Endothelial cell of umbilical vein (primary cell): ENCODE measurements around the gene TIMM50. TPM values are rescaled to one million over a fixed set of nuclear protein-coding genes. Genes with fewer than 3 reads are reported as not detected.

Experiments
- BruUV-seq: library from RNA; stranded (reverse); fragments of 400-500 nt; replicated peaks from 2 replicates; lab custom pipeline; 2021; lab: Mats Ljungman, UMichigan
- CTCF ChIA-PET: fragments of 300-600, 350-600 bp; sonication (Branson Sonifier 250); formaldehyde crosslinking; loops from one replicate; lab custom pipeline; 2021; ENCODE audit warnings: antibody characterized with exemption, inconsistent platforms; lab: Charles Lee
- POLR2A ChIA-PET: fragments of 300-600, 350-600 bp; sonication (Branson Sonifier 250); formaldehyde crosslinking; loops from one replicate; lab custom pipeline; 2021; ENCODE audit warnings: antibody characterized with exemption, inconsistent platforms; lab: Charles Lee
- DNase-seq: peaks from one replicate; pipeline ENCODE4 v3.0.0-alpha.2; 2011; ENCODE audit warnings: low read depth, low spot score
- FAIRE-seq: peaks from 2 replicates; lab custom pipeline; 2011; peaks lifted over from hg19 to GRCh38; lab: Jason Lieb, UNC
- H2AFZ ChIP-seq: 2 replicates; pipeline ENCODE4 v1.6.0; 2012; ENCODE audit warnings: low read depth, low read length, control low read depth, inconsistent platforms
- H3K27ac ChIP-seq: 2 replicates; pipeline ENCODE4 v1.5.1; 2011; ENCODE audit warnings: low read depth, mild to moderate bottlenecking, control low read depth, low read length, moderate library complexity; ENCODE audit not compliant: insufficient read depth
- H3K27me3 ChIP-seq, 2 experiments: 2 replicates each; pipeline versions ENCODE4 v1.6.0 to v1.6.1; 2011; ENCODE audit warnings: low read length in 2 of 2, mixed read lengths in 1 of 2; ENCODE audit not compliant: control insufficient read depth in 2 of 2, insufficient read depth in 2 of 2
- H3K36me3 ChIP-seq, 2 experiments: 2 replicates in 1 of 2; 3 replicates in 1 of 2; pipeline ENCODE4 v1.5.1; 2011; ENCODE audit warnings: low read length in 2 of 2, mild to moderate bottlenecking in 1 of 2, moderate library complexity in 1 of 2; ENCODE audit not compliant: control insufficient read depth in 2 of 2, insufficient read depth in 2 of 2; ENCODE audit errors: extremely low read depth in 1 of 2
- H3K4me1 ChIP-seq: 3 replicates; pipeline ENCODE4 v1.5.1; 2011; ENCODE audit warnings: mild to moderate bottlenecking, low read length; ENCODE audit not compliant: control insufficient read depth, insufficient read depth; ENCODE audit errors: extremely low read depth
- H3K4me2 ChIP-seq: 2 replicates; pipeline ENCODE4 v1.6.1; 2011; ENCODE audit warnings: low read length, control low read depth, mixed read lengths; ENCODE audit not compliant: insufficient read depth
- H3K4me3 ChIP-seq, 3 experiments: fragments of 200-600 bp in 1 of 3; sonication (generic), shearing (Covaris generic) in 1 of 3; replicated peaks in 1 of 3; 2 replicates each; pipeline ENCODE4 v1.5.1; 2011 to 2016; ENCODE audit warnings: control low read depth in 3 of 3, low read length in 3 of 3, mild to moderate bottlenecking in 2 of 3, inconsistent platforms in 1 of 3, low read depth in 1 of 3, moderate library complexity in 1 of 3; ENCODE audit not compliant: insufficient read depth in 1 of 3
- H3K79me2 ChIP-seq: 2 replicates; pipeline ENCODE4 v1.6.0; 2012; ENCODE audit warnings: low read length, inconsistent platforms; ENCODE audit not compliant: control insufficient read depth, insufficient read depth
- H3K9ac ChIP-seq: replicated peaks from 2 replicates; pipeline ENCODE3; 2011; ENCODE audit warnings: low read length, control low read depth; ENCODE audit not compliant: insufficient read depth; ENCODE audit errors: extremely low read depth
- H3K9me1 ChIP-seq: replicated peaks from 3 replicates; pipeline ENCODE4 v1.6.0; 2011; ENCODE audit warnings: mild to moderate bottlenecking, low read length; ENCODE audit not compliant: control insufficient read depth, insufficient read depth; ENCODE audit errors: extremely low read depth
- H3K9me3 ChIP-seq: replicated peaks from 2 replicates; pipeline ENCODE4 v1.5.1; 2012; ENCODE audit warnings: low read length, inconsistent platforms; ENCODE audit not compliant: control insufficient read depth, insufficient read depth
- H4K20me1 ChIP-seq: replicated peaks from 2 replicates; pipeline ENCODE3; 2011; ENCODE audit warnings: mild to moderate bottlenecking, low read length; ENCODE audit not compliant: control insufficient read depth, insufficient read depth; ENCODE audit errors: extremely low read depth
- EZH2 ChIP-seq: IDR thresholded peaks from 2 replicates; pipeline ENCODE4 v1.6.1; 2012; ENCODE audit warnings: borderline replicate concordance, low read depth, mild to moderate bottlenecking, moderate library complexity, low read length, inconsistent platforms; ENCODE audit not compliant: severe bottlenecking
- JUN ChIP-seq: IDR thresholded peaks from 2 replicates; pipeline ENCODE4 v1.6.1; 2011; ENCODE audit warnings: borderline replicate concordance, low read depth; ENCODE audit not compliant: insufficient read length, insufficient read depth
- MYC ChIP-seq: IDR thresholded peaks from one replicate; pipeline ENCODE4 v1.6.1; 2011; ENCODE audit warnings: mild to moderate bottlenecking, low read depth, low read length
- POLR2A ChIP-seq: IDR thresholded peaks from 2 replicates; pipeline ENCODE4 v1.6.1; 2012; ENCODE audit warnings: low read depth, mild to moderate bottlenecking, control low read depth, low read length
- POLR2AphosphoS5 ChIP-seq: IDR thresholded peaks from 2 replicates; pipeline ENCODE4 v1.6.1; 2012; ENCODE audit warnings: low read depth, mild to moderate bottlenecking, control low read depth, low read length, moderate library complexity; ENCODE audit not compliant: insufficient read depth
- dilution Hi-C: fragments of 300-500 bp; cut with MboI; formaldehyde crosslinking; loops from one replicate; pipeline ENCODE4 v1.15.0; 2019; ENCODE audit warnings: low sequenced_read_pairs; ENCODE audit not compliant: extremely low pct_ligation_motif_present
- intact Hi-C: fragments of 100-400 bp; cut with micrococcal nuclease; formaldehyde crosslinking; loops from one replicate; pipeline ENCODE4 v1.10.0; 2022
- polyA plus RNA-seq, 4 experiments: library from polyadenylated mRNA; depleted of rRNA in 3 of 4; stranded (reverse) in 3 of 4; unstranded in 1 of 4; fragments of >200 nt; gene quantifications; 2 replicates each; pipeline versions ENCODE4 v1.2.1 to v1.2.3, GENCODE V29; 2011 to 2012; ENCODE audit warnings: missing spikeins in 1 of 4
- total RNA-seq: library from RNA; stranded (reverse); gene quantifications from 2 replicates; pipeline ENCODE4 v1.2.3, GENCODE V29; 2021
- TF ChIP-seq, protein P1 (sequence below): IDR thresholded peaks from 2 replicates; pipeline ENCODE4 v1.6.1; 2011; ENCODE audit not compliant: insufficient read depth, insufficient read length
- TF ChIP-seq, protein P2 (sequence below), 2 donors: IDR thresholded peaks; 1 replicate in 1 of 2; 2 replicates in 1 of 2; pipeline ENCODE4 v1.5.1; 2011; ENCODE audit warnings: low read length in 2 of 2, mild to moderate bottlenecking in 2 of 2, moderate library complexity in 2 of 2, control low read depth in 1 of 2, inconsistent platforms in 1 of 2, low read depth in 1 of 2; ENCODE audit not compliant: insufficient read depth in 1 of 2; ENCODE audit errors: extremely low read depth in 1 of 2

Gene TIMM50
- total and polyA plus RNA-seq, 2 donors (not counting 3 experiments of a cell fraction or from before 2014, with no cell fraction given): 85.7 to 118 TPM

DNA sequence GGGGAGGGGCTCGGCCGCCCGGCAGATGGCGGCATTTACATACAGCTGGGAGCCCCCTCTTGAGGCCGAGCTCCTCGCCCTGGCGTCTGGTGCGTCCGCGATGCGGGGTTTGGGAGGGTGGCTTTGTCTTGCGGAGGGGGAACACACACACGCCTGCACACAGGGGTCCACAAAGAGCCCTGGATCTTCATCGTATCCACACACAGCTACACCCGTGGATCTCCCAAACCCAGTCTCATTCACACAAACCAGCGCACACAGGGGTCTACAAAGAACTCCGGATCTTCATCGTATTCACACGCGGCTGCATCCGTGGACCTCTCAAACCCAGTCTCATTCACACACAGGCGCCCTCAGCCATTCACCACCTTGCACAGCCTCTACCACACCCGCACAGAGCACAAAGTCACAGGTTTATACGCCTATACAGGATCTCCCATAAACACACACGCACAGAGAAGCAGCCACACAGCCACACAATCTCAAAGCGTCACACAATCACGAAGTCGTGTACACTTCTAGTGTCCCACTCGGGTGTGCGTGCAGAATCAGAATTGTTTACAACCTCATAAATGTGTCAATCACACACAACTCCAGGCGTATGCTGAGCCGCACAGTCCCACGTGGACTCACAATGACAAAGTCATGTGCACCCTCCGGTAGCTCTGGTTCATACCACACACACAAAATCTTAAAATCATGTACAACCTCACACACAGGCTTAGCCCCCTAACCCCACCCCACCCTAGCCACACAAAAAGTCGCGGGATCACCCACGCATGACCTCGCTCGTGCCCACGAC is 17.6 kb downstream of the TIMM50 start:
- FAIRE-seq: peak; percentile 24
- peaks cover 9% of the 10 kb centered on the region for H3K4me1 ChIP-seq

More for the DNA sequence above, 17.6 kb downstream of the TIMM50 start:
- H3K4me3 ChIP-seq: peak overlapping the region in 2 of 3 experiments; percentile 9 to 19
- intact Hi-C loops (loop anchor here (1.0 to 2.0 kb wide), 2 partner anchors 17 to 34 kb away; partner anchors contain the start of genes EID2B and TIMM50), dilution Hi-C loops (no loop called here)
- no peak overlapping the region for H3K27ac ChIP-seq
- H3K9ac ChIP-seq: no peak overlapping the region
- CTCF ChIA-PET: interaction anchor here (0.7 to 2.2 kb wide), 15 partner anchors 10 to 294 kb away, joined by 3 to 14 read pairs (median 4); partner anchors contain the start of genes EID2 and EID2B
- H3K9me3 ChIP-seq: no peaks in the 10 kb centered on the region
- no peaks in the 10 kb centered on the region for H4K20me1 ChIP-seq
- no peak for TF ChIP-seq JUN
- TF ChIP-seq, protein P1, sequence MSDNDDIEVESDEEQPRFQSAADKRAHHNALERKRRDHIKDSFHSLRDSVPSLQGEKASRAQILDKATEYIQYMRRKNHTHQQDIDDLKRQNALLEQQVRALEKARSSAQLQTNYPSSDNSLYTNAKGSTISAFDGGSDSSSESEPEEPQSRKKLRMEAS: peak; percentile 37
- peak; percentile 57 for TF ChIP-seq EZH2
- TF ChIP-seq, protein P2, sequence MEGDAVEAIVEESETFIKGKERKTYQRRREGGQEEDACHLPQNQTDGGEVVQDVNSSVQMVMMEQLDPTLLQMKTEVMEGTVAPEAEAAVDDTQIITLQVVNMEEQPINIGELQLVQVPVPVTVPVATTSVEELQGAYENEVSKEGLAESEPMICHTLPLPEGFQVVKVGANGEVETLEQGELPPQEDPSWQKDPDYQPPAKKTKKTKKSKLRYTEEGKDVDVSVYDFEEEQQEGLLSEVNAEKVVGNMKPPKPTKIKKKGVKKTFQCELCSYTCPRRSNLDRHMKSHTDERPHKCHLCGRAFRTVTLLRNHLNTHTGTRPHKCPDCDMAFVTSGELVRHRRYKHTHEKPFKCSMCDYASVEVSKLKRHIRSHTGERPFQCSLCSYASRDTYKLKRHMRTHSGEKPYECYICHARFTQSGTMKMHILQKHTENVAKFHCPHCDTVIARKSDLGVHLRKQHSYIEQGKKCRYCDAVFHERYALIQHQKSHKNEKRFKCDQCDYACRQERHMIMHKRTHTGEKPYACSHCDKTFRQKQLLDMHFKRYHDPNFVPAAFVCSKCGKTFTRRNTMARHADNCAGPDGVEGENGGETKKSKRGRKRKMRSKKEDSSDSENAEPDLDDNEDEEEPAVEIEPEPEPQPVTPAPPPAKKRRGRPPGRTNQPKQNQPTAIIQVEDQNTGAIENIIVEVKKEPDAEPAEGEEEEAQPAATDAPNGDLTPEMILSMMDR (IDR thresholded peaks at IDR 0.05; ENCODE audit: extremely low read depth in 1 of 2, insufficient read depth in 1 of 2, low read depth in 1 of 2, low read length in 2 of 2): peak; percentile 34 to 56
- TF ChIP-seq POLR2A: no peak
- no peak for TF ChIP-seq POLR2AphosphoS5
- no peak for TF ChIP-seq MYC
- no peaks in the 10 kb centered on the region for H3K9me1 ChIP-seq
- peak overlapping the region; percentile 61 for H3K4me2 ChIP-seq
- peaks cover 25 to 27% of the 10 kb centered on the region in 2 experiments for H3K27me3 ChIP-seq
- H2AFZ ChIP-seq: peak overlapping the region; percentile 68
- no TSS peak for BruUV-seq
- peak; percentile 56 for DNase-seq
- H3K36me3 ChIP-seq: no peaks in the 10 kb centered on the region
- no peaks in the 10 kb centered on the region for H3K79me2 ChIP-seq
- POLR2A ChIA-PET: interaction anchor here (0.7 kb wide), 1 partner anchor 38 kb away, joined by 3 read pairs; no protein-coding TSS in a partner anchor
